ENCODE data around the gene LILRB5. TPM values are rescaled to one million over a fixed set of nuclear protein-coding genes. Genes with fewer than 3 reads are reported as not detected.
"Not testable (repeated sequence)": the region's sequence is repeated elsewhere in the genome, so short reads cannot be mapped to it uniquely, and the experiment has no call there.

Gene LILRB5
- total and polyA plus RNA-seq, 2 of the 4 experiments (the other 2 are of a cell fraction), result not detected

DNA sequence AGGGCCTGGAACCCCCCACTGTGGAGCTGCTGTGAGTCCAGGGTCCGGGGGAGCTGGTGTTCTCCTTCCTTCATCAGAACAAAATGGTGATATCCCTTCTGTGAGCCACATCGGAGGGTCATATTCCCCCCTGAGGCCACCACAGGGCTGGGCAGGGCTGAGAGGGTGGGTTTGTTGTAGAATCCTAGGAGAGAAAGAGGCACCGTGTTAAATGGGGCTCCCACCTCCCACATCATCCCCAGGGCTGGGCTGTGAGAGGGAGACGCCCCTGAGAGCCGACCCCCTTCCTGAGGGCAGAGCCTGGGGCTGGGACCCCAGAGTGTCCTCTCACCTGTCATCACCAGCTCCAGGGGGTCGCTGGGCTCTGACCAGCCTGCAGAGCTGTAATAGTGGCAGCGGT lies 35.1 kb downstream of the LILRB5 start:
- H3K4me1 ChIP-seq (ENCODE audit: control insufficient read depth, insufficient read depth, low read length); H3K9me1 ChIP-seq (ENCODE audit: insufficient read depth, low read length); DNase-seq; H3K18ac ChIP-seq (ENCODE audit: low read depth, low read length); H3K4me2 ChIP-seq (ENCODE audit: low read depth, low read length); H2BK5ac ChIP-seq (ENCODE audit: low read depth, low read length, poor library complexity, severe bottlenecking); H4K5ac ChIP-seq (ENCODE audit: low read depth, low read length); H2BK120ac ChIP-seq (ENCODE audit: low read depth, low read length); H3K56ac ChIP-seq (ENCODE audit: extremely low read depth, insufficient read depth, low read length); H3K79me1 ChIP-seq (ENCODE audit: low read depth in 1 of 2, low read length in 2 of 2); dilution Hi-C loops (cut with HindIII; ENCODE audit: low sequenced_read_pairs, unreplicated experiment); H3K36me3 ChIP-seq (ENCODE audit: control insufficient read depth, insufficient read depth, low read length); H3K27ac ChIP-seq (ENCODE audit: insufficient read depth, low read length); H3K23ac ChIP-seq (ENCODE audit: low read depth, low read length); H3K4me3 ChIP-seq (ENCODE audit: insufficient read depth, low read depth, low read length); H3K9ac ChIP-seq (ENCODE audit: low read depth, low read length); H3K4ac ChIP-seq (ENCODE audit: low read depth, low read length); H4K8ac ChIP-seq (ENCODE audit: low read depth in 2 of 2, low read length in 2 of 2); H2BK15ac ChIP-seq (ENCODE audit: low read depth, low read length); BruUV-seq (replicated peaks); H3K14ac ChIP-seq (replicated peaks; ENCODE audit: low read depth, low read length); H3K9me3 ChIP-seq (ENCODE audit: control insufficient read depth, insufficient read depth, low read length); H2AK9ac ChIP-seq (replicated peaks; ENCODE audit: low read depth, low read length, poor library complexity); POLR2A ChIA-PET (ENCODE audit: unreplicated experiment); H4K20me1 ChIP-seq (ENCODE audit: insufficient read depth, low read length); CTCF ChIA-PET; H3K27me3 ChIP-seq (ENCODE audit: control insufficient read depth, insufficient read depth, low read length); H2AFZ ChIP-seq (replicated peaks; ENCODE audit: low read length, poor library complexity); in situ Hi-C loops (cut with MboI; ENCODE audit: low sequenced_read_pairs); H2AK5ac ChIP-seq (ENCODE audit: low read depth, low read length); H2BK20ac ChIP-seq (ENCODE audit: low read depth, low read length); H4K91ac ChIP-seq (ENCODE audit: insufficient read depth, low read depth, low read length); ATAC-seq (ENCODE audit: low read depth); intact Hi-C loops (cut with micrococcal nuclease): not testable (repeated sequence)
- no CpG with 5 or more reads among the region's 7 CpGs for WGBS, 2 experiments (ENCODE audit: extremely low coverage in 2 of 2, insufficient read length in 1 of 2)

DNA sequence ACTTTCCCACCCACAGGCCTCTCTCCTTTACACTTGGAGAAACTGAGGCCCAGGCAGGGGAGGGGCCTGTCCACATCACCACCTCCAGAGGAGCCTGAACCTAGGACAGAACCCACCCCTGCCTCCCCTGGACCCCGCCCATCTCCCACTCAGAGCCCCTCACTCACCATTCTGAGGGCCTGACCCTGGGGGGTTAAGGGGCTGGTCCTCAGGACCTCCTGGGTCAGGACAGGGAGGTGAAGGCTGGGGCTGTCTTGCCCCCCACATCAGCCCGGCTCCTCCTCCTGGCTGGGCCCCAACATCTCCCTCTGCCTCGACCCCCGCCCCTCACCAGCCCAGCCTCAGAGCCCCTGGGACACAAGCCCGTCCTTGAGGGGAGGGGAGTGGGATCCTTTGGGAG lies 37.4 kb downstream of the LILRB5 start:
- dilution Hi-C loops (cut with HindIII; ENCODE audit: low sequenced_read_pairs, unreplicated experiment); DNase-seq; H3K14ac ChIP-seq (replicated peaks; ENCODE audit: low read depth, low read length); ATAC-seq (ENCODE audit: low read depth); H3K9me3 ChIP-seq (ENCODE audit: control insufficient read depth, insufficient read depth, low read length); H3K27ac ChIP-seq (ENCODE audit: insufficient read depth, low read length); H2BK5ac ChIP-seq (ENCODE audit: low read depth, low read length, poor library complexity, severe bottlenecking); in situ Hi-C loops (cut with MboI; ENCODE audit: low sequenced_read_pairs); BruUV-seq (replicated peaks); H2BK120ac ChIP-seq (ENCODE audit: low read depth, low read length); H3K27me3 ChIP-seq (ENCODE audit: control insufficient read depth, insufficient read depth, low read length); H3K79me1 ChIP-seq (ENCODE audit: low read depth in 1 of 2, low read length in 2 of 2); H3K9ac ChIP-seq (ENCODE audit: low read depth, low read length); H4K5ac ChIP-seq (ENCODE audit: low read depth, low read length); H3K36me3 ChIP-seq (ENCODE audit: control insufficient read depth, insufficient read depth, low read length); H3K56ac ChIP-seq (ENCODE audit: extremely low read depth, insufficient read depth, low read length); H4K20me1 ChIP-seq (ENCODE audit: insufficient read depth, low read length); H3K18ac ChIP-seq (ENCODE audit: low read depth, low read length); H2AK5ac ChIP-seq (ENCODE audit: low read depth, low read length); CTCF ChIA-PET; H3K4me1 ChIP-seq (ENCODE audit: control insufficient read depth, insufficient read depth, low read length); POLR2A ChIA-PET (ENCODE audit: unreplicated experiment); H2AFZ ChIP-seq (replicated peaks; ENCODE audit: low read length, poor library complexity); H4K91ac ChIP-seq (ENCODE audit: insufficient read depth, low read depth, low read length); H4K8ac ChIP-seq (ENCODE audit: low read depth in 2 of 2, low read length in 2 of 2); H2BK20ac ChIP-seq (ENCODE audit: low read depth, low read length); H2AK9ac ChIP-seq (replicated peaks; ENCODE audit: low read depth, low read length, poor library complexity); H3K9me1 ChIP-seq (ENCODE audit: insufficient read depth, low read length); H3K4me2 ChIP-seq (ENCODE audit: low read depth, low read length); H3K4me3 ChIP-seq (ENCODE audit: insufficient read depth, low read depth, low read length); H3K4ac ChIP-seq (ENCODE audit: low read depth, low read length); H3K23ac ChIP-seq (ENCODE audit: low read depth, low read length); H2BK15ac ChIP-seq (ENCODE audit: low read depth, low read length); intact Hi-C loops (cut with micrococcal nuclease): not testable (repeated sequence)
- no CpG with 5 or more reads among the region's 5 CpGs for WGBS, 2 experiments (ENCODE audit: extremely low coverage in 2 of 2, insufficient read length in 1 of 2)
